Left ventricle myocardium inferior (tissue), 1 donor: ENCODE results near the gene FAM120A. TPM values are rescaled to one million over a fixed set of nuclear protein-coding genes. Genes with fewer than 3 reads are reported as not detected.

Experiments used
- DNase-seq: peaks from one replicate; pipeline ENCODE4 v3.0.0-alpha.2; 2020
- H3K27ac ChIP-seq: fragments of 200-600 bp; replicated peaks from 2 replicates; pipeline ENCODE4 v1.8.0; 2021
- H3K27me3 ChIP-seq: fragments of 200-600 bp; 2 replicates; pipeline ENCODE4 v1.8.0; 2021; ENCODE audit warnings: low read depth
- H3K36me3 ChIP-seq: fragments of 200-600 bp; 2 replicates; pipeline ENCODE4 v1.8.0; 2021
- H3K4me1 ChIP-seq: fragments of 200-600 bp; 2 replicates; pipeline ENCODE4 v1.8.0; 2021
- H3K4me3 ChIP-seq: fragments of 200-600 bp; 2 replicates; pipeline ENCODE4 v1.8.0; 2021; ENCODE audit warnings: mild to moderate bottlenecking, moderate library complexity
- H3K9me3 ChIP-seq: fragments of 200-600 bp; replicated peaks from 2 replicates; pipeline ENCODE4 v1.8.0; 2021
- intact Hi-C: fragments of 100-400 bp; cut with micrococcal nuclease; formaldehyde crosslinking; loops from one replicate; pipeline ENCODE4 v1.11.0; 2022
- total RNA-seq: library from RNA; stranded (reverse); fragmentation: NEBNext Ultra II Directional; extraction: Animal tissue kit (Norgen Biotek cat#: 25700); gene quantifications from one replicate; pipeline ENCODE4 v1.2.1, GENCODE V29; 2021
- TF ChIP-seq, protein P1 (sequence below): fragments of 200-600 bp; IDR thresholded peaks from 2 replicates; pipeline ENCODE4 v1.8.0; 2021; ENCODE audit warnings: antibody characterized with exemption, mild to moderate bottlenecking, borderline replicate concordance
- donor health status: DM: no; HTN: yes; CAD: no; lungs with severe emphysema.

The FAM120A gene
- total RNA-seq, 1 donor from 2014 or later: 104 TPM

DNA sequence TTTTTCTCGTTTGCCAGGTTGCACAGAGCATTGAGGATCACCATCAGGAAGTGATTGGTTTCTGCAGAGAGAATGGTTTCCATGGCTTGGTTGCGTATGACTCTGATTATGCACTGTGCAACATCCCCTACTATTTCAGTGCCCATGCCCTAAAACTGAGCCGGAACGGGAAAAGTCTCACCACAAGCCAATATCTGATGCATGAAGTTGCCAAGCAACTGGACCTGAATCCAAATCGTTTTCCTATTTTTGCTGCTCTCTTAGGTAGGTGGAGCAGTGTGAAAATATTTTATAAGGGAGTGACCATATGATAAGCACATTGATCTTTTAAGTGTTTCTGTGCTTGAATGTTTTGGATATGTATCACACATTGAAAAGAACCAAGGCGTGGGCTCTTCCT, 19.6 kb downstream of the FAM120A start:
- Histone ChIP-seq H3K4me3 (no peak overlapping the region), H3K27me3 (no peaks in the 10 kb centered on the region), H3K9me3 (no peaks in the 10 kb centered on the region), H3K4me1 (peaks cover 61% of the 10 kb centered on the region), H3K36me3 (peaks cover 10% of the 10 kb centered on the region), H3K27ac (no peak overlapping the region)
- no peak for DNase-seq
- intact Hi-C loops: no loop called here
- TF ChIP-seq, protein P1, sequence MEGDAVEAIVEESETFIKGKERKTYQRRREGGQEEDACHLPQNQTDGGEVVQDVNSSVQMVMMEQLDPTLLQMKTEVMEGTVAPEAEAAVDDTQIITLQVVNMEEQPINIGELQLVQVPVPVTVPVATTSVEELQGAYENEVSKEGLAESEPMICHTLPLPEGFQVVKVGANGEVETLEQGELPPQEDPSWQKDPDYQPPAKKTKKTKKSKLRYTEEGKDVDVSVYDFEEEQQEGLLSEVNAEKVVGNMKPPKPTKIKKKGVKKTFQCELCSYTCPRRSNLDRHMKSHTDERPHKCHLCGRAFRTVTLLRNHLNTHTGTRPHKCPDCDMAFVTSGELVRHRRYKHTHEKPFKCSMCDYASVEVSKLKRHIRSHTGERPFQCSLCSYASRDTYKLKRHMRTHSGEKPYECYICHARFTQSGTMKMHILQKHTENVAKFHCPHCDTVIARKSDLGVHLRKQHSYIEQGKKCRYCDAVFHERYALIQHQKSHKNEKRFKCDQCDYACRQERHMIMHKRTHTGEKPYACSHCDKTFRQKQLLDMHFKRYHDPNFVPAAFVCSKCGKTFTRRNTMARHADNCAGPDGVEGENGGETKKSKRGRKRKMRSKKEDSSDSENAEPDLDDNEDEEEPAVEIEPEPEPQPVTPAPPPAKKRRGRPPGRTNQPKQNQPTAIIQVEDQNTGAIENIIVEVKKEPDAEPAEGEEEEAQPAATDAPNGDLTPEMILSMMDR: no peak

GRCh38 chr9:93473411-93473810, 21.9 kb downstream of the FAM120A start:
- Histone ChIP-seq H3K36me3 (peaks cover 17% of the 10 kb centered on the region), H3K4me3 (no peak overlapping the region), H3K27ac (no peak overlapping the region), H3K9me3 (no peaks in the 10 kb centered on the region), H3K4me1 (peaks cover 57% of the 10 kb centered on the region), H3K27me3 (no peaks in the 10 kb centered on the region)
- intact Hi-C loops: no loop called here
- DNase-seq: no peak
- TF ChIP-seq, protein P1: no peak

GRCh38 chr9:93475108-93475507, 23.6 kb downstream of the FAM120A start:
- TF ChIP-seq, protein P1: no peak
- intact Hi-C loops: no loop called here
- peaks cover 17% of the 10 kb centered on the region for H3K36me3 ChIP-seq

GRCh38 chr9:93475856-93476255, 24.4 kb downstream of the FAM120A start:
- TF ChIP-seq, protein P1: no peak
- DNase-seq: no peak
- Histone ChIP-seq H3K9me3 (no peaks in the 10 kb centered on the region), H3K36me3 (peaks cover 17% of the 10 kb centered on the region), H3K4me1 (peaks cover 48% of the 10 kb centered on the region), H3K4me3 (no peak overlapping the region), H3K27me3 (no peaks in the 10 kb centered on the region), H3K27ac (no peak overlapping the region)
- intact Hi-C loops: no loop called here

More at GRCh38 chr9:93475108-93475507, 23.6 kb downstream of the FAM120A start:
- no peak for DNase-seq
- H3K27me3 ChIP-seq: no peaks in the 10 kb centered on the region
- no peaks in the 10 kb centered on the region for H3K9me3 ChIP-seq
- no peak overlapping the region for H3K4me3 ChIP-seq
- peaks cover 48% of the 10 kb centered on the region for H3K4me1 ChIP-seq
- H3K27ac ChIP-seq: no peak overlapping the region

DNA sequence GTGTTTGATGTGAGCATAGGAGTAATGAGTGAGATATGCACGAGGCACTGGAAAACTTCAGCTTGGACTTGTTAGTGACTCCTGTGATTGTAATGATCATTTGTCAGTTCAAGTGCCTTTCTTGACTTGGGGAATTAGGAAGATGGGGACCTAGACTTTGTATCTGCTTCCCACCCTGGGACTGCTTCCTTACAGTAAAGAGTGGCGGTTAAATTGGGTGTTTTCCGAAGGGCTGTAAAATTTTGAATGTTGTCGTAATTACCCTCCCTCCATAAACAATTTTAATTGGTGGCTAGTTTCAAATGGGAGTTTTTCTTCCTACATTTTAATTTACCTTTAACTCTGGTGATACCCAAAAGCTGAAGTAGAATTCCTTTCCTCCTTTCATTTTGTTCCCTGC, 25.4 kb downstream of the FAM120A start:
- H3K36me3 ChIP-seq: peaks cover 12% of the 10 kb centered on the region

More for the DNA sequence above, 25.4 kb downstream of the FAM120A start:
- no peak for DNase-seq
- TF ChIP-seq, protein P1: no peak
- Histone ChIP-seq H3K27me3 (no peaks in the 10 kb centered on the region), H3K4me1 (peaks cover 46% of the 10 kb centered on the region), H3K4me3 (no peak overlapping the region), H3K9me3 (no peaks in the 10 kb centered on the region), H3K27ac (no peak overlapping the region)
- intact Hi-C loops: no loop called here
